NCI-H2171 (cell line): ENCODE measurements around the gene MANEAL.
"Not testable (repeated sequence)": the region's sequence is repeated elsewhere in the genome, so short reads cannot be mapped to it uniquely, and the experiment has no call there.

Source experiments
- DNase-seq: peaks from one replicate; lab custom pipeline; 2025; lab: John Stamatoyannopoulos, UW

MANEAL gene, protein sequence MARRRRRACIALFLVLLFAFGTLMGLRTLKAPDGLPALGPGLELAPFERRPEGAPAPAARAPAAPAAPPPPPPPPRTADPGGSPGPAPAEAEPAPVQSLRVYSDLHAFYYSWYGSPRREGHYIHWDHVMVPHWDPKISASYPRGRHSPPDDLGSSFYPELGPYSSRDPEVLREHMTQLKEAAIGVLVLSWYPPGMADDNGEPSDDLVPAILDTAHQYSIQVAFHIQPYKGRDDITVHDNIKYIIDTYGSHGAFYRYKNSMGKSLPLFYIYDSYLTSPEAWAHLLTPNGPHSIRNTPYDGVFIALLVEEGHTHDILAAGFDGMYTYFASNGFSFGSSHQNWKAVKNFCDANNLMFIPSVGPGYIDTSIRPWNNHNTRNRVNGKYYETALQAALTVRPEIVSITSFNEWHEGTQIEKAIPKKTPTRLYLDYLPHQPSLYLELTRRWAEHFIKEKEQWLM

DNA sequence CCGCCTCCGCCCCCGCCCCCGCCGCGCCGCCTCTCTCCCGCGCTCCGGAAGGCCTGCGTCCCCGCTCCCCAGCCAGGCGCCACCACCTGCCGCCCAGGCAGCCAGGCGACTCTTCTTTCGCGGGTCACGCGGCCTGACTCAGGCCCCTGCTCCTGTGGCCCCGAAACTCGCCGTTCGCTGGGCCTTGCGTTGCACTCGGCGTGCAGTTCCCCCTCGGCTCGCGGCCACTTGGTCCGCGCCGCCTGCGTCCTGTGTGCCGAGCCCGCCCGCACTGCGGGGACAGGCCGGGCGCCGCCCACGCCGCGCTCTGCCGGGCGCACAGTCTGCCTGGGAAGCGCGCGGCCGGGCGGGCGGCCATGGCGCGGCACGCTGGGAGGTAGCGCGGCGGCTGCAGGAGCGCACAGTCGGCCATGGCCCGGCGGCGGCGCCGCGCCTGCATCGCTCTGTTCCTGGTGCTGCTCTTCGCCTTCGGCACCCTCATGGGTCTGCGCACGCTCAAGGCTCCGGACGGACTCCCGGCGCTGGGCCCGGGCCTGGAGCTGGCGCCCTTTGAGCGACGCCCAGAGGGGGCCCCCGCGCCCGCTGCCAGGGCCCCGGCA lies at the start of gene MANEAL:
Gene MANEAL (plus strand): TSS at position 75 of the 599 bp plus-strand sequence. CDS start 336 bp downstream, at position 411.
- DNase-seq: peak; percentile 73

DNA sequence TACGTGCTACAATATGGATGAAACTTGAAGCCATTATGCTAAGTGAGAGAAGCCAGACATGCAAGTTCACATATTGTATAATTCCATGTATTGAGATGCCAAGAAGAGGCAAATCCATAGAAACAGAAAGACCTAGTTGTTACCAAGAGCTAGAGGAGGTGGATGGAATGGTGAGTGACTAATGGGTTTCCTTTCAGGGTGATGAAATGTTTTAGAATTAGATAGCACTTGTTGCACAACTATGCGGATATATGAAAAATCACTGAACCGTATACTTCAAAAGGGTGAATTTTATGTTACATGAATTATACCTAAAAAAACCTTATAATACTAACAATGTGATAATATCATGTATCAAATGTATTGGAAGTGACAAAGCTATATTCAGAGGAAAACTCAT lies 46.8 kb upstream of the MANEAL start:
- DNase-seq: no peak

DNA sequence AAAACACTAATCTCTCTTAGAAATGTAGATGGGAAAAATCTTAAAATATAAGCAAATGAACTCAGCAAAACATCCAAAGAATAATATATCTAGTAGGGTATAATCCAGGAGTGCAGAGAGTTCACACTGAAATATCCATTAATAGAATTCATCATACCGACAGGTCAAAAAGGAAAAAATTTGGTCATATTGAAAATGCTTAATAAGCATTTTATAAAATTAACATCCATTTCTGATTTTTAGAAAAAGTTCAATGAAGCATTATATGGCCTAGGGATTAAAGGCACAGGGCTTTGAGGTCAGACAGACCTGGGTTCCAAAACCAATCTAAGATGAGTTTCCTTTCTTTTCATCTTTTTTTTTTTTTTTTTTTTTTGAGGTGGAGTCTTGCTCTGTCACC lies 45.1 kb upstream of the MANEAL start:
- no peak for DNase-seq

DNA sequence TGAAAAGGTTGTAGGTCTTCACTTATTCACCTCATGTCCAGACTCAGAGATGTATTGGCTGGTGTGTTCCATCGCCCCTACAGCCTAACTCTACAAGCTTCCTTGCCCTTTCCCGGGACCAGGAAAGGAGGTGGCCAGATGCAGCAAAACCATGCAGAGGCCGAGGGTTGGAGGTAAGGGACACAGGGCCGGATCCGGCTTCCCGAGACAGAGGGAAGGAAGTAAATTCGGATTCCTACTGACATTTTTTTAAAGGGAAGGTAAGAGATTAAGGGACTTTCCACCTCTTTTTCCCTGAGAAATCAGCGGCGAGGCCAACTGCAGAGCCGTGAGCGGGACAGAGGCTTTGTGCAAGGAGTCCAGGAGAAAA lies 41.4 kb upstream of the MANEAL start:
- DNase-seq: no peak

DNA sequence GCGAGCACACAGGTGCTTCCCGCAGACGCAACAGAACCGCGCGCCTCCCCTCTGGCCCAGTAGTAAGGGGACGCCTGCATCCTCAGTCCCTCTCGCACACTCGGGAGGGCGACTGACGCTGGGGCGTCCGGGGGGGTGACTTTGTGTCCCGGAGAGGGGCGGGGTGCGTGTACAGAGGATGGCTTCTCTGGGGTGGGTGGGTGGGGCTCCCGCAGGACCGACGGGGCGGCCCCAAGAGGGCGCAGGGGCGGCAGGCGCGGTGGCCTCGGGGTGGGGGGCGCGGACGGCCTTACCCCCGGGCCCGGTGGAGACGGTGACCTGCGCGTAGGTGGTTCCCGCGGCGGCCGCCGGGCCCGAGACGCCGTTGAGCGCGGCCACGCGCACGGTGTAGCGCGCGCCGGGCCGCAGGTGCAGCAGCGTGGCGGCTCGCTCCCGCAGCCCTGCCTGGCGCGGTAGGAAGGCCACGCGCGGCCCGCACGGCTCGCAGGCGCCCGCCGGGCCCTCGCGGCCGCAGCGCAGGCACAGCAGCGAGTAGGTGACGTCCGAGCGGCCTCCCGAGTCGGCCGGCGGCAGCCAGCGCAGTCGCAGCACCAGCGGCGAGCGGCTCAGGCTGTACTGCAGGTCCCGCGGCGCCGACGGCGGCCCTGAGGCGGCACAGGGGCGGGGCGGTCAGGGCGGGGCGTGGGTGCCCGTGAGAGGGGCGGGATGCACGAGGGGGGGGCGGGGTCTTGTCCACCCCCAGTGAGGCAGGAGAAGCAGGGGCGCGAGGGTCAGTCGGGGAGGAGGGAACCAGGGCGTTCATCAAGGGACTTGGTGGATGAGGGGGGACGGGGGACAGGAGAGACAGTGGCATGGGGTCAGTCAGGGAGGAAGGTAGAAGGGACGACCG lies 40.8 kb upstream of the MANEAL start:
- peak; percentile 58 for DNase-seq

DNA sequence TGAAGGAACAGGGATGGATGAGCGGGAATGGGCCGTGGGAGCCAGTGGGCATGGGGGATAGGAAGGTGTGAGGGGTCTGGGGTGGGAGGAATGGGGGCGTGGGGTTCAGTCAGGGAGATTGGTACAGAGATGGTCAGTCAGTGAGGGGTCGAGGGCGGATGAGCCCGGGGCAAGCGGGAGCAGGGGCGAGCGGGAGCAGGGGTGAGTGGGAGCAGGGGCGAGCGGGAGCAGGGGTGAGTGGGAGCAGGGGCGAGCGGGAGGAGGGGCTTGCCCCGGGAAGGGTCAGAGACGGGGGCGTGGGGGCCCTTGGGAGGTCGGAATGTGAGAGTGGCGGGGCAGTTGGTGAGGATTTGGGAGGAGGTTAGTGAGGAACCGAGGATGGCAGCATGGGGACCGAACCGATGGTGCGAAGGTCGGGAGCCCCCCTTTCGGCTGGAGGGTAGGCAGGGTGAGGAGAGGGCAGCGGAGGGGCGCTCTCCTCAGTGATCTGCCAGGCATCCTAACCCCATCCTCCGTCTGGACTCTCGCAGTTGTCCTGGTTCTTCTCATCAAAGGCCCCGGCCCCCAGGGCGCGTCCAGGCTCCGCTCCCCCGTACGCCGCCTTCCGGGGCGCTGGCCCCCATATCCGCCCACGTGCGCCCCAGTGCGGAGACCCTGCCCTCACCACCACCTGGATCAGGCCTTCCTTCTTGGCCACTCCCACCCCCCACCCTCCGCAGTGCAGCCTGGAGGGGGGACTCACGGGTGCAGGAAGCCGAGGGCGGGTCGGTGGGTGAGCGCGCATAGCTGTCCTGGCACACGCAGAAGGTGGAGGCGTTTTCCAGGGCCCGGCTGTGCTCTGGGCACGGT lies 40.0 kb upstream of the MANEAL start:
- no peak for DNase-seq

DNA sequence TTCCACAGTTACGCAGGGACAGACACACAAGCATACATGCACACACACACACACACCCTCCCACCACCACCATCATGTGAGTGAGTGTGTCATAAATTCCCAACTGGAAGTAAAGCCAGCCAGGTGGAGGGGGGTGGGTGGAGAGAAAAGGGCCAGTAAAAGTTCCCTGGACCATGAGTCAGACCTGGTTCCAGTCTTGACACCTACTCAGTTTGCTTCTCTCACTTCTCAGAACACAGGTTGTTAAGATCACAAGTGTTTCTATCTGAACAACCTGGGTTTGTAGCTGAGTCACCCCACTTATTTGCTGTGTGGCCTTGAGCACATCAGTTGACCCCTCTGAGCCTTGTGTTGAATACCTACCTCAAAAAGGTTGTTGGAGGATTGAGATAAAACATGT lies 38.4 kb upstream of the MANEAL start:
- no peak for DNase-seq

DNA sequence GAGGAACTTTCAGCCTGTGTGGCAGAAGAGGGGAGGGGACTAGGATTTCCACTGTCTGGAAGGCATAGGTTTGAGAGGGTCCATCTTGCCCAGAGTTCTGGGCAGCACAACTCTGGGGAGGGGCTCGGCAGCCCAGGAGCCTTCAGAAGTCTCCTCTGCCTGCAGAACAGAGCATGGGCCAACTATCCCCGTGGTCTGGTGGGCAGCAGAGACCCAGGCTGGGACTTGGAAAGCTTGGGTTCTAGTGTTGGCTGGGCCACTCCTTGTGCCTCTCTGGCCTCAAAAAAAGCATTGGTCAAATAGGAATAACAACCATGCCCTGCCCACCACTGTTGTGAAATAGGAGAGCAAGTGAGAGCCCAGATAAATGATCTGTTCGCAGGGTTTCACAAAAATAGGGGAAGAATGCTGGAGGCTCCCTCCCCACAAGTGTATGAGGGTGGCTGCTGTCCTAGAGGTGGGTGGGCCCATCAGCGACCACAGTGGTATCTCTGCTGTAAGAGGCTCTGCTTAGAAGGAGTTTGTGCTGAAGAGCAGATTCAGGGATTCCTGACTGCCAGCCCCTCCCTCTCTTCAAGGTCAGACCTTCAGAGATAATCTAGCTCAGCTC lies 37.6 kb upstream of the MANEAL start:
- no peak for DNase-seq

DNA sequence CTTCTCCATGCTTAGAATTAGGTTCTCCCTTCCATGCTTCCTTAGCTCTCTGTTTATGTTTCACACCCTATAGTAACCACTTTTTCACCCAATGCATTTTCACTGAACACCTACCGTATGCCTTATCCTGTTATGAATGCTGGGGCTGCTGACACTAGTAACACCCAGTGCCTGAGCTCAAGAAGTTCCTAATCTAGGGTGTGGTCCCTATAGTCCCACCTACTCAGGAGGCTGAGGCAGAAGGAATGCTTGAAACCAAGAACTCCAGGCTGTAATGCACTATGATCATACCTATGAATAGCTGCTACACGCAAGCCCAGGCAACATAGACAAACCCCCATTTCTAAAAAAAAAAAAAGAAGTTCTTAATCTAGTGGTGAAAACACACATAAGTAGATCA lies 34.2 kb upstream of the MANEAL start:
- no peak for DNase-seq

DNA sequence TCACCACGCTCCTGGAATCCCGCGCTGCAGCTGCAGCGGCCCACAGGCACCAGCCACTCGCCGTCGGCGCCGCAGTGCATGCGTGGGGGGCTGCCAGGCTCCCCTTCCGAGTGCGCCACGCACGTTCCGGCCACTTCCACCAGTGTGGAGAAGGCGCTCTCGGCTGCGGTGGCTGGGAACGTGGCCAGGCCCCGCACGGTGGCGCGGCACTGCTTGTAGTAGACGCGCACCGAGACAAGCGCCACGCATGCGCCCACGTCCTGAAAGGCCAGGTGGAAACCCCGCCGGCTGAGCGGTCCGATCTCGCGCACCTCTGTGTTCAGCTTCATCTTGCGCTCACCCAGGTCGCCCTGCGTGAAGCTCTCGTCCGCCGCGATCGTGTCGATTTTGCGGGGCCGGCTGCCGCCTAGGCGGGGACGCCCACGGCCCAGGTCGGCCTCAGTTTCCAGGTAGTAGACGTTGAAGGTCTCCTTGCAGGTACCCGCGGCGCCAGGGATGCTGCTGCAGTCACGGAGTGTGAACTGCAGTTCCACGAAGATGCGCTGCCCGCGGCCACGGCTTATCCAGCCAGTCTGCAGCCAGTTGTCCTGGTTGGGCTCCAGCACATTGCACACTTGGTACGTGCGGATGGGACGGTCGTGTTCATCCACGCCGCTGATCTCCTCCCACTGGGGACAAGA lies 32.1 kb upstream of the MANEAL start:
- no peak for DNase-seq

DNA sequence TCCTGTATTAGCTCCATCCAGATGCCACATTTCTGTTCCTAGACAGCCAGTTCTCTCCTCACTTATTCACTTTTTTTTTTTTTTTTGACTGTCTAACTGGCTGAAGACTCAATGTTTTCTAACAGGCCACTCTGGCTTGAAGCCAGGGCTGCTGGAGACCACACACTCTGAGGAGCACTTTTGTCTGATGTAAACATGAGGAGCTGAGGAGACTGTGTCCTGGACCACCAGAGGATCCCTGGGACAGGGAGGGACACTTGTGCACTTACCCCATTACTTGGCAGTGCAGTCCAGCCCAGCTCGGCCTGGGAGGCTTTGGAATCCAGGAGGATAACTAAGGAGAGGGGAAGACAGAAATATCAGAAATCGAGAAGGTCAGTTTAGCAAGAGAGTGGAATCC lies 31.1 kb upstream of the MANEAL start:
- no peak for DNase-seq

DNA sequence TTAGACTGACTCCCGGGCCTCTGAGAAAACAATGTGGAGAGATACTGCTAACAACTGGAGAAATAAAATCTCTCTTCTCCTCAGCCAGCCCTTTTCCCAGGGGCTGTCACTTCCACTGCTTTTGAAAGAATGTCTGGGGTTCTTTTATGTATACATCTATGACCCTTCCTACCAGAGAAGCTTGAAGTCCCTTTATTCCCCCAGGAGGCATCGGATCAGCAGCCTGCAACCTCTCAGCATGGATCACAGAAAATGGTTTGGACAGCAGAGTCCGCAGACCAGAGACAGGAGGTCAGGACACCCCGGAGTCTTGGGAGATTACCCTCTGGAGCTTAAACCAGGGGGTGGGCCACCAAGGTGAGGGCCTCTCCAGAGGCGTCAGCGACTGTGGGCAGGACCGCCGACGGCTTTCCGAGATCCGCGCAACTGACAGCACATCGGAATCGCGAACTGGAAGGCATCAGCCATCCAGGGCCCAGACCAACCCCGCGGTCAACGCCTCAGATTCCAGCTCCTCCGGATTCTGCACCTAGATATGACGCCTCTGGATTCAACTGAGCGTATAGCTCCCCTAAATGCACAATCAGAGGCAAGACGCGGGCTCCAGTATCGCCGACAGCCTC lies 29.7 kb upstream of the MANEAL start:
- no peak for DNase-seq

DNA sequence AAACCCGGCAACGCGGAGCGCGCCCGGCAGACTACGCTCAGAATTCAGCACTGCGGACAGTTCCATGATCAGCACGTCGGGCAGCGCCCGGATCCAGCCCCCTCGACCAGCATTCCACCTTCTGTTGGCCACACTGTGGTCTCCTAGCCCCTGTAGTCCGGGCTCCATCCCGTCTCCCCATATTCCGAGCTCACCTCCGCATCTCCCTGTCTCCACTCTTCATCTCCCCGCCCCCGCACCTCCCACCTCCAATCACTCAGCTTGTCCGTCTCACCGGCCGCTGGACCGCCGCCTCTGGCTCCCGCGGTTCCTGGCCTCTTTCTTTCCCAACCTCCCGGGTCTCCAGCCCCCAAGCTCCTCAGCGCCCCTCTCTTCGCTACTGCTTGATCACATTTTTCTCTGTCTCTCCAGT lies 29.2 kb upstream of the MANEAL start:
- DNase-seq: no peak

DNA sequence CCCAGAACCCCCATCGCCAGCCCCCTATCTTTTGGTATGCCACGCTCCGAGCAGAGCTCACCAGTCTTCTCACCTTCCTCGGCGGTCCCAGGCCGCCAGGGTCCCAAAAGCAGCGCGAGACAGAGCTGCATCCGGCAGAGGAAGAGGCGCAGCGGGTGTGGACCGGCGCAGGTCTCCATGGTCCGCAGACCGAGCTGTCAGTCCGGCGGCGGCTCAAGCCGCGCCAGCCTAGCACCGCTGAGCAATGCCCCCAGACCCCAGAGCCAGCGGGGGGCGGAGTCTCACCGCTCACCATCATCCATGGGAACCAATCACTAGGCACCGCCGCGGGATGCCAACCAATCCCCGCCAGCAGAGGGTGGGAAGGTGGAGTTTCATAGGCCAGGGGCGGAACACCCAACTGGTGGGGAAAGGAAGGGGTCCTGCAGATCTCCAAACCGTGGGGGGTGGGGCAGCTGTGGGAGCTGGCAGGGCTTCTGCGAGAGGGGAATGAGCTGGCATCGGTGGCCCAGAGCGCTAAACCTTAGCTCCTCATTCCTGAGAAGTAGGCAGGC lies 28.7 kb upstream of the MANEAL start, which contains the start of gene EPHA10:
Gene EPHA10 (minus strand): TSS at position 233 of the 554 bp plus-strand sequence. CDS start 54 bp downstream, at position 179.
- peak; percentile 83 for DNase-seq

DNA sequence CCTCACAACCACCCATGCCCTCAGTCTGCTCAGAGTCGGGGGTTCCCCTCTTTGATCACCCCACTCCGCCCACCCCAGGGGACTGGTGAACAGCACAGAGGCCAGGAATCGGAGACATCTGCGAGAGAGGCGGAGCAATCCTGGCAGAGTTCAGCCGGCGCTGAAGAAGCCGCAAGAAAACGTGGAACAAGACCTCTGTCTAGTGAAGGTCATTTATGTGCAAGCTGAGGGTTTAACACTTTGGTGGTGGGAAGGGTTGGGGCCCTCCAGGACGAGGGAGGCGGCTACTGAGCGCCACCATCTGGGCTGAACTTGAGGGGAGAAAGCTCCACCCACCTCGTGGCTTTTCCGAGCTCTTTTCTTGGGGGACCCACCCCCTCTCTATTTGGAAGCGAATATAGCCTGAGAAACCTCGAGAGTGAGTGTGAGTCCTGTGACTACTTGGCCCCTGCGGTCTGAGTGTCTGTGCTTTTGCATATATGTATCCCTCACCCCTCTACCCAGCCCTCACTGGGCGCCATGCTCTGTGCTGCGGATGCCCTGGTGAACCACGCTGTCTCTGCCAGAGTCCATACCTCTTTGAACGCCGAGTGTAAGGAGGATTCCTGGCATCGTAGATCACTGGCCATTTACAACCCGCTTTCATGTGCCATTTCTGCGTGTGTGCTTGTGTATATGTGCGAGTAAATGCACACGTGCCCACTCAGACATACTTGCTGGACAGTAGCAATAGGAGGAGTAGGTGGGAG lies 27.6 kb upstream of the MANEAL start:
- peak; percentile 35 for DNase-seq

DNA sequence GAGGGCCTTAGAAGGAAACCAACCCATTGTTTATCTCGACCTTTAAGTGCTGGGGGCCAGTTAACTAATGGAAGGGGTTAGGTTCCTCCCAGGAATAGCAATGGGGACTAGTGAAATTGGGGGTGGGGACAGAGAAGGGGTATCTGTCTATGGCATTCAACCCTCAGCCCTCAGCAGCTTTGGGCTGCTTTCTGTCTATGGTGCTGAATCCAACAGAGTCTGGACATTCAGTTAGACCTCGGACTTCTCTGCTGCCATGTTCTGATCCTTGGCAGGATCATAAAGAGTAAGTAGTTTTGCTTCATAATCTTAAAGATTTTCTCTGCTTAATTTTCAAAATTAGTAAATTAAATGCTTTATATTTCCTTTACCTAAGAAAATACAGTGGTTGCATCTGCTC lies 26.2 kb upstream of the MANEAL start:
- DNase-seq: no peak

DNA sequence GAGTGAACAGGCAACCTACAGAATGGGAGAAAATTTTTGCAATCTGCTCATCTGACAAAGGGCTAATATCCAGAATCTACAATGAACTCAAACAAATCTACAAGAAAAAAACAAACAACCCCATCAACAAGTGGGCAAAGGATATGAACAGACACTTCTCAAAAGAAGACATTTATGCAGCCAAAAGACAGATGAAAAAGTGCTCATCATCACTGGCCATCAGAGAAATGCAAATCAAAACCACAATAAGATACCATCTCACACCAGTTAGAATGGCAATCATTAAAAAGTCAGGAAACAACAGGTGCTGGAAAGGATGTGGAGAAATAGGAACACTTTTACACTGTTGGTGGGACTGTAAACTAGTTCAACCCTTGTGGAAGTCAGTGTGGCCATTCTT lies 22.2 kb upstream of the MANEAL start:
- DNase-seq: not testable (repeated sequence)

DNA sequence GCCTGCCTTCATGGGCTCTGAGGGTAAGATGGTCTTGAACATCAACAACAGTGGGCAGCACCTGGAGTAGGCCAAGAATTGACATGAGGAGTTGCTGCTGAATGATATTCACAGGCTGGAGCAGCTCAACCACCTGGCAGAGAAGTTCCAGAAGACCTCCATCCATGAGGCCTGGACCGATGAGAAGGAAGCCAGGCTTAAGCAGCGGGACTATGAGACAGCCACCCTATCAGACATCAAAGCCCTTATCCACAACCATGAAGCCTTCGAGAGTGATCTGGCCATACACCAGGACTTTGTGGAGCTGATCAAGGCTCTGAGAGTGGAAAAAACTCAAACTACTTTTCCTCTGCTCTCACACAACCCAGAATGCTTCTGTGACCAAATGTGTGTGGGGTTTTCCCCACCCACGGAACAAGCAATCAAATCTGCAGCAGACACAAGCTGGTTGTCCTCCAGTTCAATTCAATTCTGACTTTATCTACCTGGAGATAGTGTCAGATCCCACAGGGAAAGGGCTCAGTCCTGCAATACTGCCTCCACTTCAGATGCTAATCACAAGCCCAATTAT lies 16.6 kb upstream of the MANEAL start:
- no peak for DNase-seq

DNA sequence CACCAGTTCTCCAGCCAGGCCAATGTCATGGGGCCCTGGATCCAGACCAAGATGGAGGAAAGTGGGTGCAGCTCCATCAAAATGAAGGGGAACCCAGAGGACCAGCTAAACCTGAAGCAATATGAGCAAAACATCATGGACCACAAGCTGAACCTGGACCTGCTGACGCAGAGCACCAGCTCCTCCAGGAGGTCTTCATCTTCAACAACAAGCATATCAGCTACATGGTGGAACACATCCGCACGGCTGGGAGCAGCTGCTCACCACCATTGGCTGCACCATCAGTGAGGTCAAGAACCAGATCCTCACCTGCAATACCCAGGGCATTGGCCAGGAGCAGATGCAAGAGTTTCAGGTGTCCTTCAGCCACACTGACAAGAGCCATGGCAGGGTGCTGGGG lies 15.0 kb upstream of the MANEAL start:
- DNase-seq: no peak
